Skin of body (tissue), 2 donors: ENCODE measurements around the gene IFNA2. TPM values are rescaled to one million over a fixed set of nuclear protein-coding genes. Genes with fewer than 3 reads are reported as not detected.
"Not testable (repeated sequence)": the region's sequence is repeated elsewhere in the genome, so short reads cannot be mapped to it uniquely, and the experiment has no call there.

Experiments
- DNase-seq: peaks from one replicate; lab custom pipeline; 2025; lab: John Stamatoyannopoulos, UW
- total RNA-seq: library from RNA; depleted of rRNA; stranded (reverse); fragments of >200 nt; gene quantifications from one replicate; pipeline ENCODE4 v1.2.3, GENCODE V29; 2014

The IFNA2 gene
- total RNA-seq: not detected

GRCh38 chr9:21385131-21385670 is at the start of gene IFNA2:
Gene IFNA2, minus strand, starts transcription at chr9:21385398. Its CDS starts 69 bp downstream, at chr9:21385329.
- DNase-seq: no peak

GRCh38 chr9:21435015-21435383 is 49.8 kb upstream of the IFNA2 start:
- DNase-seq: not testable (repeated sequence)

- DNase-seq: peak; percentile 18
These were observed 49.2 kb upstream of the IFNA2 start for GRCh38 chr9:21434202-21435014.

- DNase-seq: no peak
These were observed 47.7 kb upstream of the IFNA2 start for GRCh38 chr9:21432672-21433425.

GRCh38 chr9:21429191-21429590 is 44.0 kb upstream of the IFNA2 start:
- no peak for DNase-seq

- DNase-seq: no peak
These were observed 43.0 kb upstream of the IFNA2 start for GRCh38 chr9:21428235-21428634.

- DNase-seq: no peak
These were observed 30.5 kb upstream of the IFNA2 start for GRCh38 chr9:21415493-21416267.

GRCh38 chr9:21414220-21414940 is 29.2 kb upstream of the IFNA2 start:
- DNase-seq: no peak

GRCh38 chr9:21413624-21414023 is 28.4 kb upstream of the IFNA2 start:
- DNase-seq: no peak

- DNase-seq: no peak
These were observed 28.0 kb upstream of the IFNA2 start for GRCh38 chr9:21413151-21413550.

GRCh38 chr9:21412107-21412506 is 26.9 kb upstream of the IFNA2 start:
- DNase-seq: no peak

- no peak for DNase-seq
These were observed 23.6 kb upstream of the IFNA2 start, which contains the start of gene IFNA8 for GRCh38 chr9:21408817-21409216. Gene IFNA8, plus strand, starts transcription at chr9:21409117. Its CDS starts 60 bp downstream, at chr9:21409177.

GRCh38 chr9:21404146-21404545 is 18.9 kb upstream of the IFNA2 start:
- DNase-seq: no peak

GRCh38 chr9:21402386-21403251 is 17.4 kb upstream of the IFNA2 start:
- no peak for DNase-seq

GRCh38 chr9:21399956-21400355 is 14.8 kb upstream of the IFNA2 start:
- no peak for DNase-seq

GRCh38 chr9:21398955-21399489 is 13.8 kb upstream of the IFNA2 start:
- DNase-seq: no peak

GRCh38 chr9:21395778-21396717 is 10.8 kb upstream of the IFNA2 start:
- no peak for DNase-seq

GRCh38 chr9:21392270-21392669 is 7.1 kb upstream of the IFNA2 start:
- no peak for DNase-seq
